ENCODE data around the gene KRT72. TPM values are rescaled to one million over a fixed set of nuclear protein-coding genes. Genes with fewer than 3 reads are reported as not detected.

The KRT72 gene
- total and polyA plus RNA-seq, 2 experiments from 2014 or later: not detected

GRCh38 chr12:52584156-52584682 lies 17.0 kb downstream of the KRT72 start (continued):
- no peak for TF ChIP-seq CTCF (conservative IDR thresholded peaks at IDR 0.05; ENCODE audit: low read depth in 2 of 2)
- TF ChIP-seq NANOG (IDR thresholded peaks at IDR 0.05; ENCODE audit: borderline replicate concordance): no peak
- no peak for TF ChIP-seq EZH2phosphoT487 (IDR thresholded peaks at IDR 0.05; ENCODE audit: unreplicated experiment)
- TF ChIP-seq, protein P1, sequence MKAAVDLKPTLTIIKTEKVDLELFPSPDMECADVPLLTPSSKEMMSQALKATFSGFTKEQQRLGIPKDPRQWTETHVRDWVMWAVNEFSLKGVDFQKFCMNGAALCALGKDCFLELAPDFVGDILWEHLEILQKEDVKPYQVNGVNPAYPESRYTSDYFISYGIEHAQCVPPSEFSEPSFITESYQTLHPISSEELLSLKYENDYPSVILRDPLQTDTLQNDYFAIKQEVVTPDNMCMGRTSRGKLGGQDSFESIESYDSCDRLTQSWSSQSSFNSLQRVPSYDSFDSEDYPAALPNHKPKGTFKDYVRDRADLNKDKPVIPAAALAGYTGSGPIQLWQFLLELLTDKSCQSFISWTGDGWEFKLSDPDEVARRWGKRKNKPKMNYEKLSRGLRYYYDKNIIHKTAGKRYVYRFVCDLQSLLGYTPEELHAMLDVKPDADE (IDR thresholded peaks at IDR 0.05): no peak

- H3K36me3 Mint-ChIP-seq (ENCODE audit: low read depth): no peaks in the 10 kb centered on the region
- H3K4me1 Mint-ChIP-seq: peaks cover 7% of the 10 kb centered on the region
- TF ChIP-seq STAT1 (IDR thresholded peaks at IDR 0.05; ENCODE audit: unreplicated experiment) (no peak), EZH2phosphoT487 (IDR thresholded peaks at IDR 0.05; ENCODE audit: unreplicated experiment) (no peak), CTCF (conservative IDR thresholded peaks at IDR 0.05; ENCODE audit: low read depth in 2 of 2) (peak; percentile 64 to 86)
- H3K27me3 Mint-ChIP-seq (ENCODE audit: insufficient read depth, low read depth, poor library complexity): peaks cover 9% of the 10 kb centered on the region
- no peaks in the 10 kb centered on the region for H3K36me3 ChIP-seq (ENCODE audit: insufficient read depth)
- H3K27ac Mint-ChIP-seq: no peak overlapping the region
- peak overlapping the region; percentile 86 for H2AFZ ChIP-seq
- no peaks in the 10 kb centered on the region for H3K79me2 ChIP-seq (replicated peaks; ENCODE audit: insufficient read depth)
- H3K27me3 ChIP-seq (ENCODE audit: insufficient read depth): no peaks in the 10 kb centered on the region
- ATAC-seq: peak; percentile 96
- H3K4me3 Mint-ChIP-seq: no peak overlapping the region
- DNase-seq (ENCODE audit: low spot score): peak; percentile 85
- H3K4me1 ChIP-seq (ENCODE audit: insufficient read depth): no peaks in the 10 kb centered on the region
- no peaks in the 10 kb centered on the region for H3K9me3 Mint-ChIP-seq
- peak overlapping the region; percentile 31; the same call in 1 of the 2 replicates for H3K4me2 ChIP-seq
- no peak overlapping the region for H3K27ac ChIP-seq (ENCODE audit: low read depth)
- no peaks in the 10 kb centered on the region for H4K20me1 ChIP-seq (replicated peaks; ENCODE audit: insufficient read depth)
- no peaks in the 10 kb centered on the region for H3K9me2 ChIP-seq (ENCODE audit: insufficient read depth)
- no peak overlapping the region for H3K4me3 ChIP-seq
- no peaks in the 10 kb centered on the region for H3F3A ChIP-seq (replicated peaks; ENCODE audit: low read depth)
Measured at GRCh38 chr12:52582971-52583456, 18.2 kb downstream of the KRT72 start.

- Histone ChIP-seq H2AFZ (peak overlapping the region; percentile 86), H3K36me3 (ENCODE audit: insufficient read depth) (no peaks in the 10 kb centered on the region), H3K4me2 (peak overlapping the region; percentile 31; the same call in 1 of the 2 replicates), H3K27me3 (ENCODE audit: insufficient read depth) (no peaks in the 10 kb centered on the region), H3K4me3 (no peak overlapping the region), H3K4me1 (ENCODE audit: insufficient read depth) (no peaks in the 10 kb centered on the region), H3K9me2 (ENCODE audit: insufficient read depth) (no peaks in the 10 kb centered on the region), H3K79me2 (replicated peaks; ENCODE audit: insufficient read depth) (no peaks in the 10 kb centered on the region), H3F3A (replicated peaks; ENCODE audit: low read depth) (no peaks in the 10 kb centered on the region), H3K27ac (ENCODE audit: low read depth) (no peak overlapping the region), H4K20me1 (replicated peaks; ENCODE audit: insufficient read depth) (no peaks in the 10 kb centered on the region)
- Mint-ChIP-seq H3K27me3 (ENCODE audit: insufficient read depth, low read depth, poor library complexity) (peaks cover 9% of the 10 kb centered on the region), H3K4me1 (peaks cover 7% of the 10 kb centered on the region), H3K36me3 (ENCODE audit: low read depth) (no peaks in the 10 kb centered on the region), H3K9me3 (no peaks in the 10 kb centered on the region), H3K27ac (0 out of 2 replicates have a peak overlapping the region, but pooled peaks have one; percentile 63), H3K4me3 (no peak overlapping the region)
- DNase-seq (ENCODE audit: low spot score): peak; percentile 14
- TF ChIP-seq STAT1 (IDR thresholded peaks at IDR 0.05; ENCODE audit: unreplicated experiment) (no peak), CTCF (conservative IDR thresholded peaks at IDR 0.05; ENCODE audit: low read depth in 2 of 2) (peak in 1 of 2 experiments; percentile 19; a peak in 1 of 4 replicates)
- peak; percentile 42 for ATAC-seq
Measured at GRCh38 chr12:52582486-52582885, 18.8 kb downstream of the KRT72 start.

All from GM23338 (cell line).